GM19099 (cell line): ENCODE results near the gene KDM4B.

ENCODE experiments used
- POLR2A ChIP-seq: IDR thresholded peaks from 3 replicates; pipeline ENCODE4 v1.6.1; 2011; ENCODE audit warnings: low read depth; ENCODE audit not compliant: insufficient read length; ENCODE audit errors: extremely low read depth

The KDM4B gene

DNA sequence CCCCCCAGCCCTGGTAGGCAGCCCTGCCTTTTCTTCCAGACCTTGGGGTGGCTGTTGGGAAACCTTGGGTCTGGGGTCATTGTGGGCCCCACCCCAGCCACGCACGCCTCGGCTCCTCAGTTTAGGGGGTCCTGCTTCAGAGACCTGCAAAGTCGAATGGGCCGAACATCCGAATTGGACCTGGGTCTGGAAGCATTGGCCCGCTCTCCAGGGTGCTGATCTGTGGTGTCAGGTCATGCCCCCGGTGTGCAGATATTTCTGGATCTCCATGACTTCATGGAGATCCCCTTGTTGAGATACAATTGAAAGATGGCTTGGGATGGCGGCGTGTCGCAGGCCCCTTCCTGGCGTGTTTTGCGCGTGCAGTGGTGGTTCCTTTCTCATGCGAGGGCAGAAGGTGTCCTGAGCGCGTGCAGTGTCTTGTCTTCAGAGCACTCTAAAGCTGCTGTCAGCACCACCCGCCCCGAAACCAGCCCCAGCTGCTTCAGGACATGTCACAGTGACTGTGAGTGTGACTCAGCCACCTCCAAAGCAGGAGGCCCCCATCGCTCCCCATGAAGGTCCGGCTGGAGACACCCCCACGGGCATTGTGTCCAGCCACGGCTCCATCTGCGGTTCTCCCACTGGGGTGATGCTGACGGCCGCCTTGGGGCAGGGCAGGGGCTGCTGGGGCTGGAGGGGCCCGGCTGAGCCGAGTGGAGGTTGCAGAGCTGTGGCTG is 112.7 kb downstream of the KDM4B start:
- TF ChIP-seq POLR2A: no peak

DNA sequence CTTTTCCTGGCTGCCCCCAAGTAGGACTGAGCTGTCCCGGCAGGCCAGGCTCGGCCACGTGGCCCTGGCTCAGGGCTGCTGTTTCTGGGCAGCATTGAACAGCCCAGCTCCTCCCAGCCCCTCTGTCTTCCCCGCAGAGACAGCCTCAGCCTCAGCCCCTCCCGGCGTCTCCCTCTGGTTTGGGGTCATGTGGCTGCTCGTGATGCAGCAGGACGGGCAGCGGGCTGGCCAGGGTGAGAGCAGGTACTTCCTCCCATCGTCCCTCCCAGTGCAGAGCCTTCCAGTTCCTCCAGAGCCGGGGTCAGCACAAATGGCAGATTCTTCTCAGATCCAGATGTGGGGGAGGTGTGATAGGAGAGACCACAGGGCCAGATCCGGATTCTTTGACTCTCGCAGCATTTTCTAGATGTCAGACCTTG is 114.6 kb downstream of the KDM4B start:
- no peak for TF ChIP-seq POLR2A

DNA sequence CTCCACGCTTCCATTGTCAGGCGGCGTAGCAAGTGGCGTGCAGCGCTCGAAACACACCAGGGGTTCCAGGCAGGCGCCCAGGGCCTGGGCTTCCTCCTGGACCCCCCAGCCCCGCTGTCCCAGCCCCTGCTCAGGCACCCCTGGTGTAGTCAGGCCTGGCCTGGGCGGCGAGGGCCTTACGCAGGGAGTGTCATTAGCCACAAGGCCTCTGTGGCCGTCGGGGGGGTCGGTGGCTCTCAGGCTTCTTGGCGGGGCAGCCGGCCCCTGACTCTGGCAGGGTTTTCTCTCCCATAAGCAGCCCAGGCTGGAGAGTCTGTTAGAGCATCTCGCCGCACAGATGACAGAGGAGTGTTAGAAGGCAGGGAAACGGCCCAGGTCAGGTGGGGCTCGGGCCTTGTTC is 116.7 kb downstream of the KDM4B start:
- TF ChIP-seq POLR2A: no peak

DNA sequence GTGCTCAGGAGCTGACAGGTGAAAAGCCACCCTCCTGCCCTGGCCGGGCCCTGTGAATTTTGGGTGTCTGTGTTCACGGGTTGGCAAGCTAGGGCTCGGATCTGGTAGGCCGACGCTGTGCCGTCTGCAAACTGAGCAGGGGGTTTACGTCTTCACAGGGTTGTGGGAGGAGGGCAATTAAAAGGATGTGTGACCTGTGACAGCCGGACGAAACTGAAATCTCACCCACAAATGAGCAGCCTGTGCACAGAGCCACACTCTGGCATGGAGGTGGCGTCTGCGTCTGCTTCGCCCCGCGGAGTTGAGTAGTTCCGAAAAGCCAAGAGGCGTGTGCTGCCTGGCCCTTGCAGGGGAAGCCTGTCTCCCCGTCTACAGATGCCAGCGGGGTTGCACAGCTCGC is 117.3 kb downstream of the KDM4B start:
- TF ChIP-seq POLR2A: no peak

DNA sequence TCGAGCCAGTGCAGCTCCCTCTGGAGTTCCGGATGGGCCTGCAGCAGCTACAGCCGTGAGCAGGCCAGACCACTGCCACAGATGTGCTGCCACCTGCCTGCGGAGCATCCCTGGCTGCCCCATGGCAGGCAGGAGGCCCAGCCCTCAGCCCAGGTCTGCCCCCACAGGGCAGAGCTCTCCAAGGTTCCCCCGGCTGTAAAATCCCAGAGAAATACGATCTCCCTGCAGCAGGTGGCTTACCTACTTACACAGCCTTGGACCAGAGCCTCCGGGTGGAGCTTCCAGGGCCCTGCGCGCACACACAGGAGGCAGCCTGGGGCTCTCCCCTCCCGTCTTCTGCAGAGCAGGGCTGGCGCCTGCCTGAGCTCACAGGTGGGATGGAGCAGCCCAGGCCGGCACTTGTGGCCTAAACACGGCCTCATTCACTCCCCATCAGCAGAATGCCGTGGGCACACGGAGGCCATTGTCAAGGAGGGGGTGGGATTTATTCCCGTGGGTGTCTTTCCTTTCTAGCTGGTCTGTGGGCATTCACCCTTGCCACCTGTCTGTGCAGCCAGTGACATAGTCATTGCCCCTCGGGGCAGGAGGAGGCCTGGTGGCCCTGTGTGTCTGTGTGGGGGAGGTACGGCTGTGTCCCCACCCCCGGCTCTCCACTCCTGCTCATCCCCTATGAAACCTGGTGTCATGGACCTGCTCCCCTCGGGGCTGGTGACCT is 118.0 kb downstream of the KDM4B start:
- no peak for TF ChIP-seq POLR2A

DNA sequence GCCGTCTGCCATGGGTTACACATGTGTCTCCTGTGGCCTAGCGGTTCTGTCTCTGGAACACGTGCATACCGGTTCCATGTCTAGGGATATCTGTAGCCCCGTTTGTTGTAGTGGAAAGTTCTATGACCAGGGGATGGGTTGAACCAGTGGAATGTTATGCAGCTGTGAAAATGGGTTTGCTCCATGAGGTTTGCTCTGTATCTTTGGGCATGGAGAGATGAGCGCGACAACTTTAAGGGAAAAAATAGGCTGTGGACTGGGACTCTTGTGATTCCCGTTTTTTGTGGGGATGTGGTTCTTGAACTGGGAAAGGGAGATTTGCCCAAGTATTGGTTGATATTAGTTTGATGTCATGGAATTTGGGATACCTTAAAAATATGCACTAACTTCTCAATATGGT is 120.4 kb downstream of the KDM4B start:
- no peak for TF ChIP-seq POLR2A

DNA sequence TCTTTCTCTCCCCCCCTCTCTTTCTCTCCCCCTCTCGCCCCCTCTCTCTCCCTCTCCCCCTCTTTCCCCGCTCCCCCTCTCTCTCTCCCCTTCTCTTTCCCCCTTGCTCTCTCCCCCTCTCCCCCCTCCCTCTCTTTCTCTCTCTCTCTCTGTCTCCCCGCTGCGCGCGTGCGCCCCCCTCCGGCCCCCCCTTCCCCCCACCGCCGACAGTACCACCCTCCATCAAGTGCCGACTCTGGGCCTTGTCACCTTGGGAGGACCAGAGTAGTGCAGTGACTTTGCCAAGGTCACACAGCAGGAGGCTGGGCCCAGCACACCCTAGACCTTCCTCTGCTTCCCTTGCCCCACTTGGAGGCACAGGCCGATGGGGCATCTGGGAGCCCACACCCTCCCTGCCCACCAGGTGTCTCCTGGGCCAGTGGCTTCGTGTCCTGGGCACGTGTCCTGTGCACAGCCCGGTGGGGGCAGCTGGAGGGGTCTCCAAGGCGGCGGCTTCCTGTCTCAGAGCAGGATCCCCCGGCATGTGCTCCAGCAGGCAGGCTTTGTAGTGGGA is 121.6 kb downstream of the KDM4B start:
- no peak for TF ChIP-seq POLR2A

DNA sequence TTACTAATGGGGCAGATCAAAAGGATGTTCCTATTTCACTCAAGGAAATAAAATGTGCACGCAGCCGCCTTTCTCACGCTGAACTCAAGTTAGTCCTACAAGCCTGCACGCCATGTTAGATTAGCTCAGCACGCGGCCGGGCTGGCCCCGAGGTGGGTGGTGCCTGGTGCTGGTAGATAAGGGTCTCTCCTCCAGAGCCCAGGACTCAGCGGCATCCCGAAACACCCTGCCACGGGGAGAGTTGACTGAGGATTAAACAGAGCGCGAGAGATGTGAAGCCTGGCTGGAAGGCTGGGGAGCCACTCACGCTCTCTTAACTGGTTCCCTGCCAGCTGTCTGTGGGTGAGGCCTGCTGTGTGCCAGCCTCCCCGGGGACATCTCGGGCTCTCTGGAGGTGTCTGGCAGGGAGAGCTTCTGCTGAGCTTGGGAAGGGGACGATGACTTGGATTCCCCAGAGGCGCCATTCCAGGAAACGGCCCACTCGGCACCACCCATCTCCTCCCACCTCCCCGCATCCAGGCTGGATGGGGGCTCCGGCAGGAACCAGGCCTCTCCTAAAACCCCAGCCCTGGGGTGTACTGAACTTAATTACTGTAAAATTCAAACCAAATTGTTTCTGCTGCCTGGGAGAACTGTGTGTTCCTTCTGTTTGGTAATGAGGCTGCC is 122.2 kb downstream of the KDM4B start:
- TF ChIP-seq POLR2A: no peak

DNA sequence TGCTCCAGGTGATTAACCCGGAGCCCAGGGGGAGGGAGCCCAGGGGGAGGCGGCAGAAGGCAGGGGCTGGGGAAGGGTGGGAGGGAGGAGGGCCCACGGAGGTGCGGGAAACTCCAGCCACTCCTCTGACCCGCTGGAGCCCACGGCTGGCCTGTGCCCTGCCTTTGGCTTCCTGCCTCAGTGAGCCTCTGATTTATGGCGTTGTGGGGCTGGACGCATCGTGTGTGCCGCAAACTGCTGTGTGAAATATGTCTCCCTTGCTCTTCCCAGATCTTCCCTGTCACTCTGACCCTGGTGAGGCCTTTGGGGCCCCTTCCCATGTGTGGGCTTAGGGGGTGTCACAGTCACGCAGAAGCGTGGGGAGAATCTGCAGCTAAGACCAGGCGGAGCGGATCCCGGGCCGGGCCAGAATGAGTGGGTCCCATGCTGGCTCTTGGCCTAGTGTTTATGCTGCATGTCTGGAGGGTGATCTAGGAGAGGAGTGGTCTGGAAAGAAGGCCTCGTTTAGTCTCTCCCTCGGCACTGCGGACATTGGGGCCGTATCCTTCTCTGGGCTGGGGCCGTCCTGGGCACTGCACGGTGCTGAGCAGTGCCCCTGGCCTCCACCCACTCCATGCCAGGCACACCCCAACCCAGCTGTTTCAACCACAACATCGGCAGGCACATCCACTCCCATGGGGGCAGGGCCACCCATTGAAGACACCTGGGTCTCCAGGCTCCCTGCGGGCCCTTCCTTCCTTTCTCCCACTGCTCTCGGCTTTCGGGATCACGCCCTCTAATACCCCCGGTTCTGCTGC is 123.0 kb downstream of the KDM4B start:
- TF ChIP-seq POLR2A: no peak

DNA sequence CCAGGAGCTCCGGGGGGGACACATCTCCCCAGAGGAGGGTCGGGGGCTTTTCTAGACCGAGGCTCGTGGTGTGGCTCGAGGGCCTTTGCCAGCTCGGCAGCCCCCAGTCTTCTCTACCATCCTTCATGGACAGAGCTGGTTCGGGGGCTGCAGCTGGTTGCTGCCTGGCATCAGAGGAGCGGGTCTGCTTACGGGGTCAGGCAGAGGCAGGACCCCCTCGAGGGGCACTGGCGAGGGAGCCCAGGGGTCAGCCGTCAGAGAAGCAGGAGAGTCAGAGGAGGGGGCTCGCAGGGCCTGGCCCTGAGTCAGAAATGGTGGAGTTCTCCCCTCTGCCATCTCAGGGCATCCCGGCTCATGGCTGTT is 123.5 kb downstream of the KDM4B start:
- TF ChIP-seq POLR2A: no peak

DNA sequence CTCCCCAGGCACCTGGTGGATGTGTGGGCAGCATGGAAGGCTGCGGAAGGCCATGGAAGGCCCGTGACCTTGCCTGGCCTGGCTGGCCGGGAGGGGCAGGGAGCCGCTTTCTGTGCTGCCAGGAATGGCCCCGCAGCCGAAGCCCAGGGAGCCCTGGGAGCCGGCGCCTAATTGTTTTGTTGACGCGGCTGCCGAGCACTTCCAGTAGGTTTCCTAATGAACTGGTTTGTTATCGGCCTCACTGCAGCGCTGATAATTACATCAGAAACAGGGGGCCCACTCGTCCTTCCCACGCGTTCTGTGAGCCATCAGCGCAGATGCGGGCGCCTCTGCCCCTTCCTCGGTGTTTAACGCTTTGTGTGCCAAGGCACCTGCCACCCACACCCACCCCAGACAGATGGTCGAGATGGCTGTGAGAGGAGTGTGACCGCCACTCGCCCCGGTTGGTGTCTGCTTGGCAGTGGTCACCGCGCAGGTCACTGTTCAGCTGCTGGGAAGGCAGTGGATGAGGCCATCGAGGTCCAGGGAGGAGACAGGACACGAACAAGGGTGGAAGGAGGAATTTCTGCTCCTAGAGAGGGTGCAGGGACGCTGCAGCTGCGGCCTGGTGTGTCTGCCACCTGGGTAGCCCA is 124.5 kb downstream of the KDM4B start:
- TF ChIP-seq POLR2A: no peak

DNA sequence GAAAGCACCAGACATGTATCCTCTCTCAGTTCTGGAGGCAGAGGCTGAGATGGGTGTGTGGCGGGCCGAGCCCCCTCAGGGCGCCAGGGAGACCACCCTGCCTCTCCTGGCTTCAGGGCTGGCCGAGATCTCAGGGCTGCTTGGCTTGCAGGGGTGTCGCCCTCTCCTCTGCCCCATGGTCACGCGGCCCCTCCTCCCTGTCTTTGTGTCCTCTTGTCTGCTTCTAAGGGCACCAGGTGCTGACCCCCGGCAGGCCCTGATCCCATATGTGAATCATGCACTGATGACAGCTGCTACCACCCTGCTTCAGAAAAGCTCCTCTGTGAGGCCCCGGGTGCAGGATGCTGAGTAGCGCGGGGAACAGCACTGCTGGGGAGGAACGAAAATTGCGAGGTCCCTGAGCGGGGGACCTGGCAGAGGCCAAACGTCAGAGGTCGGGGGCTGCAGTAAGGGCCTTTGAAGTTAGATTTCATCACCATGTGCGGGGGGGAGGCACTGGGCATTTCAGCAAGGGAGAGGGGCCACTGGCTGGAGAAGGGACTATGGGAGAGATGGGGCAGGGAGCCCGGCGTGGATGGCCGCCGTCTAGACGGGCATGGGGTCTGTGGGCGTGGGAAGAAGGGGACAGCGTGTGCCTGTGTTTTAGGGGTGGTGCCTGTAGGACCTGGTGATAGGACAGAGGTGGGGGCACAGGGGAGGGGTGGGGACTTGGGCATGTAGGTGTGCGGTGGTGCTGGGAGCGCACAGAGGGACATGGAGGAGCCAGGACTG is 125.2 kb downstream of the KDM4B start:
- TF ChIP-seq POLR2A: no peak

DNA sequence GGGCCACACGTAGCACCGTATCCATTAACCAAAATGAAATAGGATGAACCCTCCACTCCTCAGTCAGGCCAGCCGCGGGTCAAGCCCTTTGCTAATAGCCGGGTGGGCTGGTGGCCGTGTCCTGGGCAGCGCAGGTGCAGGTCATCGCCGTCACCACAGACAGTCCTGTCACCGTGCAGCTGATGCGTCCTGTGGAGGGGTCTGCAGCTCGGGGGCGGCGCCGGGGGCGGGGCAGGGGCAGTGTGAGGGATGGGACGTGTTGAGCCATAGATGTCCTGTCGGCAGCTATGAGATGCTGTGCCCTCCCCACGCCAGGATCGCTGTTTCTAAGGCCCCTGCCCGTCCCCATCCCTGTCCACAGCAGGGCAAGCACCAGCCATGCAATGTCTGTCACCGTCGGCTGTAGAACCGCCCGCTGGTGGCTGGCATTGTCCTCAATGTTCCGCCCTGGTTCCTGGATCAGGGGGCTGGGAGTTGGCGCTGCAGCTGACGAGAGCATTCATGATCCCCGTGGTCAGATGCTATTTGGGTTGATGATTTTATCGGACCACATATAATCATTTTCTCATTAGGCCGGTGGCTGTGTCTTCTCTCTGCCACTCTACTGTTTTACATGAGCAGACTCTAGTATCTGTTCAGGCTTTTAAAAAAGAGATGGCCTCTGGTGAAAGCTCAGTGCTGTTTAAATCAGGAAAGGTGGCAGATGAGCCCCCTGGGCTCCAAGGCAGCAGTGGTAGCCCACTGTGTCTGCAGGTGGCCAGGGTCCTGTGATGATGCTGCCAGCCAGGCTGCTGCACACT is 126.1 kb downstream of the KDM4B start:
- no peak for TF ChIP-seq POLR2A

DNA sequence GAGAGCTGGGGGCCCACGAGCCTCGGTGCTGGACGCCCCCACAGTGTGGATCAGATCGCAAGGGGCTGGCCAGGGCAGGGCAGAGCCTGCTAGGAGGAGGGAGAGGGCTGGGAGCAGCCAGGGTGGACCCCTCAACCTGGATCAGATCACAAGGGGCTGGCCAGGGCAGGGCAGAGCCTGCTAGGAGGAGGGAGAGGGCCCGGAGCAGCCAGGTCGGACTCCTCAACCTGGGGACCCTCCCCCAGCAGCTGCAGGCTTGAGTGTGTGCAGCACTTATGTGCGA is 126.6 kb downstream of the KDM4B start:
- TF ChIP-seq POLR2A: no peak

DNA sequence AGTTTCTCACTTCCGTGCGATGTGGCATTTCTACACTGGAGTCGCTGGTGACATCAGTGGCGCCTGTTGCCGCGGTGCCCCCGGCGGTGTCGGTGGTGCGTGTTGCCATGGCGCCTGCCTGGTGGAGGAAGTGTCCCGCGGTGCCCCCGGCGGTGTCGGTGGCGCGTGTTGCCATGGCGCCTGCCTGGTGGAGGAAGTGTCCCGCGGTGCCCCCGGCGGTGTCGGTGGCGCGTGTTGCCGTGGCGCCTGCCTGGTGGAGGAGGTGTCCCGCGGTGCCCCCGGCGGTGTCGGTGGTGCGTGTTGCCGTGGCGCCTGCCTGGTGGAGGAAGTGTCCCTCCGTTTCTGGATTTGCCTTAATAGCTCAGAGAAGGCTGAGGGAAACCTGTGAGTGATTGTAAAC is 127.6 kb downstream of the KDM4B start:
- no peak for TF ChIP-seq POLR2A
